ENCODE data around the gene FNDC5. TPM values are rescaled to one million over a fixed set of nuclear protein-coding genes. Genes with fewer than 3 reads are reported as not detected.

The FNDC5 gene
- 0.38 to 0.95 TPM (median 0.76 TPM) in 5 replicates for total RNA-seq (2022; extraction: Qiagen RNA extraction; ENCODE audit: low read depth)

GRCh38 chr1:32870615-32871363 is at the start of gene FNDC5:
TSS of gene FNDC5 (minus strand) at chr1:32870912.

GRCh38 chr1:32900956-32901822 is 30.5 kb upstream of the FNDC5 start, which contains the start of gene TMEM54:
TSS of gene TMEM54 (minus strand) at chr1:32901389. CDS start at chr1:32901238, 151 bp downstream.

GRCh38 chr1:32886004-32886827 is 15.5 kb upstream of the FNDC5 start, which contains the start of gene HPCA:
TSS of gene HPCA (plus strand) at chr1:32886491. CDS start at chr1:32888899, 2,408 bp downstream.

DNA sequence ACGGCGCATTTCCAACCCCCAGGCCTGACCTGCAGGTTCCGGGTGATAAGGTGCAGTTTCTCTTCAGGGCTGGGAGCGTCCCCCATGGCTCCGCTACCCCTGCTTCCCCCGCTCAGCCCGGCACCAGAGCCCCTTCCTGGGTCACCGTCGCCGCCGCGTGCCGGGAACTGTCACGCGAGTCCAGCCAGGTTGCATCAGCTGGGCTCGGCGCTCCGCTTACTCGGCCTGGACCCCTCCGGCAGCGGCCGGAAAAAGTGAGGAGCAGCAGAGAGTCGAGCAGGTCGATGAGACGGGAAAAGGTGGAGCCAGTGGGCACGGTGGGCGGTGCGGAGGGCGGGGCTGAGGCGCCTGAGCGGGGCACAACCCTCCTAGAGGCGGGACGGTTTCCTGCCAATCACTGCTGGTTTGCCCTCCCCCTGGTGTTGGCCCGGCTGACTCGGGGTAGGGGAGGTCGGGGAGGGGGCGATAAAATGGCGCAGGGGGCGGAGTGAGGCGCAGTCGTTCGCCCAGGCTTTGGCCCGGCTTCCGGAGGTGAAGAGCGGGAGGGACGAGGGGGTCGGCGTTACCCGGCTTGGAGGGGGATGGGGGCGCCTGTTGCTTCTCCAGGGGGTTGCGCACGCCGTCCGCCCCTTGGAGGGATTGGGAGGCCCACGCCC is 53.4 kb downstream of the FNDC5 start, which contains the start of the genes S100PBP and YARS1:
Gene S100PBP, plus strand, starts transcription at position 495 of the 656 bp plus-strand sequence. CDS start 8,447 bp downstream, outside the sequence.
Gene YARS1, minus strand, starts transcription at position 200 of the 656 bp plus-strand sequence. Its CDS starts 114 bp downstream, at position 86.

Other genes starting within 250 kb of the FNDC5 start
- gene ZBTB8OS, start 220.4 kb downstream of the FNDC5 start, total RNA-seq (2022; extraction: Qiagen RNA extraction; ENCODE audit: low read depth) = 33.1 to 49.6 TPM (median 42.5 TPM) in 5 replicates
- gene RBBP4, start 219.7 kb downstream of the FNDC5 start, total RNA-seq (2022; extraction: Qiagen RNA extraction; ENCODE audit: low read depth) = 66.2 to 93.3 TPM (median 78.0 TPM) in 5 replicates
- gene SYNC, start 168.1 kb downstream of the FNDC5 start, total RNA-seq (2022; extraction: Qiagen RNA extraction; ENCODE audit: low read depth) = 8.7 to 13.8 TPM (median 10.9 TPM) in 5 replicates
- 66.3 to 99.1 TPM (median 79.8 TPM) in 5 replicates for gene YARS1, start 53.6 kb downstream of the FNDC5 start, total RNA-seq (2022; extraction: Qiagen RNA extraction; ENCODE audit: low read depth)
- 13.3 to 16.3 TPM (median 14.2 TPM) in 5 replicates for gene S100PBP, start 53.3 kb downstream of the FNDC5 start, total RNA-seq (2022; extraction: Qiagen RNA extraction; ENCODE audit: low read depth)
- 0.17 to 0.64 TPM (median 0.32 TPM) in 4 of 5 replicates, not detected in the other for gene HPCA, start 15.6 kb upstream of the FNDC5 start, total RNA-seq (2022; extraction: Qiagen RNA extraction; ENCODE audit: low read depth)
- gene TMEM54, start 30.5 kb upstream of the FNDC5 start, total RNA-seq (2022; extraction: Qiagen RNA extraction; ENCODE audit: low read depth) = 27.6 to 46.9 TPM (median 41.7 TPM) in 5 replicates
- gene RNF19B, start 93.9 kb upstream of the FNDC5 start, total RNA-seq (2022; extraction: Qiagen RNA extraction; ENCODE audit: low read depth) = 18.9 to 24.1 TPM (median 23.2 TPM) in 5 replicates
- gene AK2, start 166.0 kb upstream of the FNDC5 start, total RNA-seq (2022; extraction: Qiagen RNA extraction; ENCODE audit: low read depth) = 148 to 164 TPM (median 156 TPM) in 5 replicates
- 0.45 to 1.2 TPM (median 0.77 TPM) in 5 replicates for gene AZIN2, start 210.2 kb upstream of the FNDC5 start, total RNA-seq (2022; extraction: Qiagen RNA extraction; ENCODE audit: low read depth)